Measurements from ENCODE around the gene TUBG2. TPM values are rescaled to one million over a fixed set of nuclear protein-coding genes. Genes with fewer than 3 reads are reported as not detected.
"Not testable (repeated sequence)": the region's sequence is repeated elsewhere in the genome, so short reads cannot be mapped to it uniquely, and the experiment has no call there.

TUBG2 gene
- total RNA-seq, 1 experiment from 2014 or later = 9.0 TPM

- no peak for DNase-seq (ENCODE audit: low read depth)
Measured at GRCh38 chr17:42653179-42654124, 5.6 kb upstream of the TUBG2 start.

DNA sequence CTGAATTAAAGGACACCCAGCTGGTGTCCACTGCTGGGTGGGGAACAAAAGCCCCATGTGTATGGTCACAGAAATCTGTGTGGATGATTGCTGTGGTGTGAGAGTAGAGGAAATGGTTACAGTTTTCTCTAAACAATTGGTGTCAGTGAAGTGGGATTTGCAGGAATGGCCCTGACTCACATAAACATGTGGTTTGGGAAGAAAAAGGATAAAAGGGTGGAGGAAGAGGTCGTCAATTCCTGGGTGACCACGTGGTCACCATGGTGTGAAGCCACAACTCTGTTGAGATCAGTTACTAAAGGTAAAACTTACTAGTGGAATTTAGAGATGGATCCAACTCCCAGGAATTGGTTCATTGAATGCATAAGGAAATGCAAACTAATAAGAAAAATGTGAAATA lies 3.6 kb upstream of the TUBG2 start:
- peak; percentile 57 for DNase-seq (ENCODE audit: low read depth)

GRCh38 chr17:42657824-42658588 lies 1.1 kb upstream of the TUBG2 start:
- DNase-seq (ENCODE audit: low read depth) = no peak

DNA sequence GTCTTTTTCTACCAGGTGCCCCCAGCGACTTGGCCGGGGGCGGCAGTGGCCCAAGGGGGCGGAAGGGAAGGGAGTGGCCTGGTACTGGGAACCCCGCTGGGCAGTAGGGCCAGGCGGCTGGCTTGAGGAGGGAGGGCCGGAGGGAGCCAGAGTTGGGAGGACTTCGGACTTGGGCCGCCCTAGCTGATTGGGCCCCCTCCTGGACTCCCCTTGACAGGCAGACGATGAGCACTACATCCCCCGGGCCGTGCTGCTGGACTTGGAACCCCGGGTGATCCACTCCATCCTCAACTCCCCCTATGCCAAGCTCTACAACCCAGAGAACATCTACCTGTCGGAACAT lies 819 bp downstream of the TUBG2 start:
- not testable (repeated sequence) for DNase-seq (ENCODE audit: low read depth)

DNA sequence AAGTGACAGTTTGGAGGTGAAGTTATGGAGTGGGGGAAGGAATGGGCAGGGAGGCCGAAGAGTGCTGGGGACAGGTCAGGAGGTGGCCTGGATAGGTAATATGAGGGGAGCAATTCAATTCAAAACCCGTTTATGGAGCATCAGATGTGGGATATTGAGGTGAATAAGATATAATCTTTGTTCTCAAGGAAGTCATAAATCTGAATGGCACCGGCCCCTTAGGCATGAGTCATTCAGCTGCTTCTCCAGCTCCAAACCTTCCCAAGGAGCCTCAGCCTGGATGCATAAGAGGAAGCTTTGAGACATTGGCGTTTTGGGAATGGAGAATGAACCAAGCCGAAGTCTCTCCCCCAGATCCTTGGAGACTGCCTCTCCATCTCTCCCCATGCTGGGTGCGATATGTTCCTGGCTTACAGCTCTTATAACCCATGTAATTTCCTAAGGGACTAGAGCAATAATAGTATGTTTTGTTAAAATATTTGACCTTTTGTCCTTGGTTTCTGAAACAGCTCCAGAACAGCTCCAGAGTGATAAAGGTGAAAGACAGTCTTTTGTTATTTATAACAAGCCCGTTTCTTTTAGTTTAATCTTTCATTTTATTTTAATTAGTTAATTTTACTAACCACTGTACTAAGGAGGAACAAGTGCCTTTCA lies 1.7 kb downstream of the TUBG2 start:
- peak; percentile 75 for DNase-seq (ENCODE audit: low read depth)

GRCh38 chr17:42665581-42666001 lies 6.5 kb downstream of the TUBG2 start:
- no peak for DNase-seq (ENCODE audit: low read depth)

DNA sequence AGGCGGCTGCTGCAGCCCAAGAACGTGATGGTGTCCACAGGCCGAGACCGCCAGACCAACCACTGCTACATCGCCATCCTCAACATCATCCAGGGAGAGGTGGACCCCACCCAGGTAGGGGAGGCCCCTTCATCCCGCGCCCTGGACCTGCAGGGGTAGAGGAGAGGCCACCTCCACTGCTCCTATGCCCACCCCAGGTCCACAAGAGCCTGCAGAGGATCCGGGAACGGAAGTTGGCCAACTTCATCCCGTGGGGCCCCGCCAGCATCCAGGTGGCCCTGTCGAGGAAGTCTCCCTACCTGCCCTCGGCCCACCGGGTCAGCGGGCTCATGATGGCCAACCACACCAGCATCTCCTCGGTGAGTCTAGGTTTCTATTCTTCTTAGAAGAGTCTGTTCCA lies 7.0 kb downstream of the TUBG2 start:
- not testable (repeated sequence) for DNase-seq (ENCODE audit: low read depth)

- DNase-seq (ENCODE audit: low read depth) = peak; percentile 86
Measured at GRCh38 chr17:42667088-42667951, 8.2 kb downstream of the TUBG2 start.

- no peak for DNase-seq (ENCODE audit: low read depth)
Measured at GRCh38 chr17:42669705-42669976, 10.6 kb downstream of the TUBG2 start.

GRCh38 chr17:42669977-42670788 lies 11.1 kb downstream of the TUBG2 start:
- DNase-seq (ENCODE audit: low read depth) = no peak

DNA sequence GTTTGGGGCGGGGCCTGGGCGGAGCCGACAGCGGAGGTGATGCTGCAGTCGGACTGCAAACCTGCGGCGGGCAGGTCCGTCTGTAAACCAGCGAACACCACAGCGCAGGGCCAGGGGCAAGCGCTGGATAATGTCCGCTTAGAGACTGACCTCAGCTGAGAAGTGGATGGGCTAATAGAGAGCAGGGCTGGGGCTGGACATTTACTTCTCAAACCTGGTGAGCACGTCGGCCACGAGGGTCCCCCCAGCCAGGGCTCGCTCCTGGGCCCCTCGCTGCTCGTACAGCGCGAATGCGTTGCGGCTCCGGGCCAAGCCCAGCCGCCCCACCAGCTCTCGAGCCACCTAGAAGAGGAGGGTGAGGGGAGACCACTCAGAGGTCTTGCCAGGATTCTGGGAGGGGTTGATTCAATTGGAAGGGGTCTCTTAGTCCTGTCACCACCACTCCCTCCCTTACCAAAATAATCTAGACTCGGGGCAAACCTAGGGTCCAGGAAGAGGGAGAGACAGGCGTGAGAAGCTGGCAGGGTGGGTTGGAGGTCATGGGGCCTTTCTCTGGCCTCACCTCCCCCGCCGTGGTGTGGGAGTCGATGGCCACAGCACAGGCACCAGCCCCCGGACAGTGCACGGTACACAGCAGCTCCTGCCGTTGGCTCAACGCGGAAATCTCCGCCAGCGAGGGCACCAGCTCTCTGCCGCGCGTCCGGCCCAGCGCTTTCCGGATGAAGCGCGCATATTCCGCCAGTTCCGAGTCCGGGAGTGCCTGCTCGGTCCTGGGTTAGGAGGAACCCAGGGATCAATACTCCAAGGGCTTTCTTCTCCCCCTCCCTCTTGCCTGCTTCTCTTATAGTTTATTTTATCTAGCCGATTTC lies 11.9 kb downstream of the TUBG2 start:
- DNase-seq (ENCODE audit: low read depth) = no peak

DNA sequence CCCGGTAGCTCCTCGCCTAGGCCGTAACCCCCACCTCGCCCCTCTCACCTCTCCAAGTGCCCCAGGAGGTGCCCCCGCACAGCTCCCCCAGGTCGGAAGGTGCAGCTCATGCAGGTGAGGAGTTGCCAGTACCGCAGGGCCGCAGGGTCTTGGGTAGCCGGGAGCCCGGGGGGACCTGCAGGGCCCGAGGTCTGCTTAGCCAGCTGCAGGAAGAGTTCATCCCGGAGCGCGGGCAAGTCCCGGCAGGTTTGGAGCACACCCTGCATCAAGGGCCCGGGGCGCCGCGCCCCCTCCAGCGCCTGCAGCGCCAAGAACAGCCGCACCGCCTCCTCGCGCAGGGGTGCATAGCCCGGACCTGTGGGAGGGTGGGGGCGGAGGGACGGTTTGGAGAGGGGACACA lies 13.0 kb downstream of the TUBG2 start:
- DNase-seq (ENCODE audit: low read depth) = no peak

GRCh38 chr17:42673266-42673884 lies 14.3 kb downstream of the TUBG2 start:
- DNase-seq (ENCODE audit: low read depth) = no peak

DNA sequence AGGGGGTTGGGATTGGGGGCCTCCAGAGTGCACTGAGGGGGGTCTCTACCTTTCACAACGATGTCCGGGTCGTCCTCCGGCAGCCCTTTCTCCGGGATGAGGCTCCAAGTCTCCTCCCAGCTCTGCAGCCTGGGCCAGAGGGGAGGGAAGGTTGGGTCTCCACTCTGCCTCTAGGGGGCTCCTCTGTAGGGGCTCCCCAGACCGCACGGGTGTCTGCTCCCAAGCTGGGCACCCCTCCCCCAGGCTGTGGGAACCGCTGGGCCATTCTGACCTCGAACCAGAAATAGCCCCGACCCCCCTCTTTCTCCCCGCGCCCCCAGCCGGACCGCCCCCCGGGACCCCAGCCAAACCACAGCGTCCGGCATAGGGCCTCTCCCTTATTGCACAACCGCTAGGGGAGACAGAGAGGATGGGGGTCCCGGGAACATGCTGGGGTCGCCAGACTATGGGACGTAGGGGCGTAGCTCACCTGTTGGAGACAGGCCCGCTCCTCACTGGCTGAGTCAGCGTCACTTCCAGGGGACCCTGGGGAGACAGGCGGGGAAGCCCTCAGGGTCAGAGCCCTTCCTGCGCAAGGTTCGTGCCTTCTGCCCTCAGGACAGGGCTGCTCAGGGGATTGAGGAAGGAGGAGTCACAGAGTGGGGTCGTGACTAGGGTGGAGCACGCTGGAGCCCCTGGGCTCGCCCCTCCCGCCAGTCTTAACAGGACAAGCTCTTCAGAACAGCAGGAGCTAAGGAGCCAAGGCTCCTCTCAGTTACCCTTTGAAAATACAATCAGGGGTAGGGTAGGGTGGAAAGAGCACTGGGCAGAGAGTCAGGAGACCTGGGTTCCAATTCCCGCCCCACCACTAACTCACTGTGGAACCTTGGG lies 15.0 kb downstream of the TUBG2 start:
- peak; percentile 52 for DNase-seq (ENCODE audit: low read depth)

DNA sequence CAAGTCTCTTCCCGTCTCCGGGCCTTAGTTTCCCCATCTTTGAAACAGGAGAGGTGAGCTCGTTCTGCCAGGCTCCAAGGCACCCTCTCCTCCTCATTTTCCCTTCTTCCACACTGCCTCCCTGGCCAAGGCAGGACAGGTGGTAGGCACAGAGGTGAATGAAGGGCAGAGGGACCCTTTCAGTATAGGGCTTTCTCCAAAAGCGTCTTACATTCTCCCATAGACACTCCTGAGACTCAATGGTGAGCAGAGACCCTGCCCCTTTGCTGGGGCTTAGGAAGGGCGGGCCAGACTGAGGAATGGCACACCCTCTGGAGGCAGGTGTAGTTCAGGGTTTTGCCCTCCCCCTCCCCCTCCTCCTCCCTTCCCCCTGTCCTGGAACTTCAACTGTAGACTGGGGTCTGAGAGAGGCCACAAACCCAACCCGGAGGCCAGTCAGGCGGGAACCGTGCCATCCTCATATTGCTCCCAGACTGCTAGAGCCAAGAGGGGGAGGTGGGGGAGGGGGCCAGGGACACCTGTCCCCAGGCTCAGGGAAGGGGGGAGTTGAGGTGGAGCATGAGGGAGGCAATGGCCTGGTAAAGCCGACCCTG lies 15.8 kb downstream of the TUBG2 start:
- no peak for DNase-seq (ENCODE audit: low read depth)

DNA sequence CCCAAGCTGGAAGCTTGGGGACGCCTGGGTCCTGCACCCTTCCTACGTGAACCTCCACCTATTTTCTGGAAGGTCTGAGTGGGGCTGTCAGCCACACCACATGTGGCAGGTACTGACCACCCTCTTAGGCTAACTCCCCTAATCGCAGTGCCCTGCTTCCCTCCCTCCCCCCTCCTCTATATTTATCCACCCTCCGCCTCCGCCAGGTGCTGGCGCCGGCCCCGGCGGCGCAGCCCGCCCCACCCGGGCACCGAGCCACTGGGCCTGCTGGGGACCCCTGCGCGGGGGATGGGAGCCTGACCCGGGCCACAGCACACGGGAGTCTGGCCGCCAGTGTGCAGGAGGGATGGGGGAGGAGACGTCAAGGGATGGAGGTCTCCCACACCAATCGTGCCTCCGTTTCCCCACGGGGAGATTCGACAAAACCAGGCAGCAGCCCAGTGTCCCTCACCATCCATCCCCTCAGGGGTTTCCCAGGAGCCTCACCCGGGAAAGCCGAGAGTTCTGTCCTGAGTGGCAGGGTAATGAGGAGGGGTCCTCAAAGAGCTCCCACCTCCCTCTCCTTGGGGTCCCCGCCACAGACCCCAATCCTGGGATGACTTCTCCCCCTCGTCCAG lies 16.4 kb downstream of the TUBG2 start:
- DNase-seq (ENCODE audit: low read depth) = no peak

- DNase-seq (ENCODE audit: low read depth) = peak; percentile 40
Measured at GRCh38 chr17:42675965-42676423, 16.9 kb downstream of the TUBG2 start.

Measured in Daoy (cell line).